Coronary artery (tissue), 2 donors: Measurements from ENCODE around the gene WNT4.

Source experiments
- DNase-seq: peaks from one replicate; pipeline ENCODE4 v3.0.0-alpha.2; 2017; ENCODE audit warnings: low spot score
- H3K27ac ChIP-seq, 2 donors: fragments of 200-600 bp; sonication (generic); one replicate each; pipeline ENCODE4 v1.5.1; 2016 to 2019
- H3K4me3 ChIP-seq: fragments of 200-600 bp; sonication (generic); 2 replicates; pipeline ENCODE4 v1.5.1; 2016; ENCODE audit warnings: mild to moderate bottlenecking, moderate library complexity
- TF ChIP-seq, protein P1 (sequence below): fragments of 200-600 bp; sonication (generic); IDR thresholded peaks from one replicate; pipeline ENCODE4 v1.5.1; 2019; ENCODE audit warnings: antibody characterized with exemption

Gene WNT4

DNA sequence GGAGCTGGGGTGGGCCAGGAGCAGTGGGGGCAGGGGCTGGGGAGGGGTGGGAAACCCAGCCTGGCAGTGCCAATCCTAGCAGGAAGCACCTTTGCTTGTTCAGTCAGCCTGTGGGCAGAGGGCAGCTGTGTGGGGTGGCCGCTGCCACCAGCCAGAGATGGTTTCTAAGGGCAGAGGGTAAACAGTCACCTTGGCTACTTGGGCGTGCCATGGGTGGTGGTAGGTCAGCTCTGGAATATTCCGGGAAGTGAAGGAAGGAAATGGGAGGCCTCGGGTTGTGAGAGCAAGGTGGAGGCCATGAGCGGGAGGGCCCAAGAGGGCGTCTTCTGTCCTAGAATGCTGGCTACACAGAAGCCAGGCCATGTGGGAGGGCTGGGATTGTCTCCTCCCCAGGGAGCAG lies 20.7 kb upstream of the WNT4 start:
- Histone ChIP-seq H3K27ac (no peak overlapping the region), H3K4me3 (no peak overlapping the region)
- no peak for DNase-seq
- TF ChIP-seq, protein P1, sequence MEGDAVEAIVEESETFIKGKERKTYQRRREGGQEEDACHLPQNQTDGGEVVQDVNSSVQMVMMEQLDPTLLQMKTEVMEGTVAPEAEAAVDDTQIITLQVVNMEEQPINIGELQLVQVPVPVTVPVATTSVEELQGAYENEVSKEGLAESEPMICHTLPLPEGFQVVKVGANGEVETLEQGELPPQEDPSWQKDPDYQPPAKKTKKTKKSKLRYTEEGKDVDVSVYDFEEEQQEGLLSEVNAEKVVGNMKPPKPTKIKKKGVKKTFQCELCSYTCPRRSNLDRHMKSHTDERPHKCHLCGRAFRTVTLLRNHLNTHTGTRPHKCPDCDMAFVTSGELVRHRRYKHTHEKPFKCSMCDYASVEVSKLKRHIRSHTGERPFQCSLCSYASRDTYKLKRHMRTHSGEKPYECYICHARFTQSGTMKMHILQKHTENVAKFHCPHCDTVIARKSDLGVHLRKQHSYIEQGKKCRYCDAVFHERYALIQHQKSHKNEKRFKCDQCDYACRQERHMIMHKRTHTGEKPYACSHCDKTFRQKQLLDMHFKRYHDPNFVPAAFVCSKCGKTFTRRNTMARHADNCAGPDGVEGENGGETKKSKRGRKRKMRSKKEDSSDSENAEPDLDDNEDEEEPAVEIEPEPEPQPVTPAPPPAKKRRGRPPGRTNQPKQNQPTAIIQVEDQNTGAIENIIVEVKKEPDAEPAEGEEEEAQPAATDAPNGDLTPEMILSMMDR, result no peak

DNA sequence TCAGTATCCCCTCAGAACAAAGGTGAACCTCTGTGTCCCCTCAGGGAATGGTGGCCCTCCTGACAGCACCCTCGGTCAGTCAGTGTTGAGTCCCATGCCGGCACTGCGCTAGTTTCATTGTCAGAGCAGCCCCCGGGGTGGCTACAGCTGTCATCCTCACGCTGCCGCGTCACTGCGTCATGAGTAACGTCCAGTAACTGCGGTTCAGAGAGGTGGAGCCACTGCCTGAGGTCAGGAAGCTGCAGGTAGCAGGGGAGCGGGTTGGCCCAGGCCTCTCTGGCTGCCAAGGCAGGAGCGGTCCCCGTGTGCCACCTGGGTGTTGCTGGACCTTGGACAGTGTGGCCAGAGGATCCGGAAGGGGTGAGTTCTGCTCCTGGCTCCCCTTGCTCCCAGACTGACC lies 20.2 kb upstream of the WNT4 start:
- H3K27ac ChIP-seq, result no peak overlapping the region
- TF ChIP-seq, protein P1, result no peak
- DNase-seq, result no peak
- no peak overlapping the region for H3K4me3 ChIP-seq

DNA sequence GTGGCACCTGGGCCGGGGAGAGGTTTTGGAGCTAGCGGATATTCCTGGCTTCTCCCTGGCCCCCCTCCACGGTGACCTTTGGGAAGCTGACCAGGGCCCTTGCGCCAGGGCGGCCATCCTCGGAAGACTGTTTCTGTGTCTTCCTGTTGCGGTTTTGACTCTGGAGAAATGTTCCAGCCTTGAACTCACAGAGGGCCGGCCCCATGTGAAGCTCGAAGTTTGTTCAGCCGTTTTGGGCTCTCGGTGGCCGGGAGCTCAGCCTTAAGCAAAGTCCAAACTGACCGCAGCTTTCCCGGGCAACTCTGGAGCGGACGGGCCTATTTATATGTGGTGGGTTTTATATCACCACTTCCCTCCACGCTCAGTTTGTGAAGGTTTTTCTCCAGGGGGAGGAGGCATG lies 17.0 kb upstream of the WNT4 start:
- no peak for DNase-seq
- no peak overlapping the region for H3K27ac ChIP-seq
- TF ChIP-seq, protein P1, result no peak
- no peak overlapping the region for H3K4me3 ChIP-seq

DNA sequence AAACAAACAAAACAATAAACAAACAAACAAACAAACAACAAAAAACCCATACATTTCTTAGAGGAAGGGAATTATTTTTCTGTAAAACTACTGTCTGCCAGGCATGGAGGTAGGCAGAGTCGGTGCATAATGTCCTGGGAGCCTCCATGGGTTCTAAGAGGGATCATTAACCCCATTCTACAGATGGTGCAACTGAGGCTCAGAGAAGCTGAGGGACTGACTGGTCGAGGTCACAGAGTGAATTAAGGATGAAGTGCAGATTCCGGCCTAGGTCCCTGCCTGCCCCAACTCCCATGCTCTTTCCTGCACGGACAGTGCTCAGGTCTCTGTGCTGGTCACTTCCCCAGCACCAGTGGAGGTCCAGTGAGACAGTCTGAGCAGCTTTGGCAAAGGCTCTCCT lies 15.8 kb upstream of the WNT4 start:
- TF ChIP-seq, protein P1, result no peak
- no peak for DNase-seq
- Histone ChIP-seq H3K27ac (no peak overlapping the region), H3K4me3 (no peak overlapping the region)

DNA sequence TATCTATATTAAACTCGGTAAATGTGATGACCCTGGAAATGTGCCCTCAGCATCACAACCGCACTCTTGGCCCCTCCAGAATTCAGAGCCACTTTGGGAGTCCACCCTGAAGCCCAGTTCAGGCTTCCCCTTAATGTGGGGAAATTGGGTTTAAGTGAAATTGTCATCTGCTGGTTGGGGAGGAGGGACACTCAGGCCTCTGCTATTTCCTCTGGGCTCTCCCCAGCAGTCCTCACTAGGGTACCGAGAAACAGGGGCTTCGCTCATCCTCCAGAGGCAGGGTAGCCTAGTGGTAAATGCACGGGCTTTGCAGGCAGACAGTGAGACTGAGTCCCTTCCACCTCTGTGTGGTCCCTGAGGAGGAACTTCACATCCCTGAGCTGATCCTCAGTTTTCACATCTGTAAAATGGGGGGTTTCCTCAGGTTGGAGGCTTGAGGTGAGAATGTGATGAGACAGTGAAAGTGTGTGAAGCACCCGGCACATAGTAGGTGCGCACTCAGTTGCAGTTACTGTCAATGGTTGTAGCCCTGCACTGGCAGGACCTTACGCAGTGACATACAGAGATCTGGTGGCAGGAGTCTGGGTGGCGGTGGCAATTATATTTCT lies 14.6 kb upstream of the WNT4 start:
- H3K4me3 ChIP-seq, result no peak overlapping the region
- no peak overlapping the region for H3K27ac ChIP-seq
- TF ChIP-seq, protein P1, result no peak
- no peak for DNase-seq

DNA sequence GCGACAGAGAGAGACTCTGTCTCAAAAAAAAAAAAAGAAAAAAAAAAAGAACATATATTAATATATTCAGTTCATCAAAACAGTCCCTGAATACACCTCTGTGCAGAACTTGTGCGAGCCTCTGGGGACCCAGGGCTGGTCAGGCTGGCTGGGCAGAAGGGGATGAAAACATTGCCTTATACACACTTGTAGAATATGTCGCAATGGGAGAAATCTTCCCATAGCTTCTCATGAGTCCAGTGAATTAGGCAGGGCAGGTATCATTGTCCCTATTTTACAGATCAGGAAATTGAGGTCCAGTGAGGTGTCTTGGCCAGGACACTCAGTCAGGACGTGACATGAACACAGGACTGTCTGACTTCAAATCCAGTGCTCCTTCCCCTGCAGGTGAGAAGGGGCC lies 12.6 kb upstream of the WNT4 start:
- TF ChIP-seq, protein P1, result no peak
- H3K27ac ChIP-seq, result no peak overlapping the region
- DNase-seq, result no peak
- H3K4me3 ChIP-seq, result no peak overlapping the region

DNA sequence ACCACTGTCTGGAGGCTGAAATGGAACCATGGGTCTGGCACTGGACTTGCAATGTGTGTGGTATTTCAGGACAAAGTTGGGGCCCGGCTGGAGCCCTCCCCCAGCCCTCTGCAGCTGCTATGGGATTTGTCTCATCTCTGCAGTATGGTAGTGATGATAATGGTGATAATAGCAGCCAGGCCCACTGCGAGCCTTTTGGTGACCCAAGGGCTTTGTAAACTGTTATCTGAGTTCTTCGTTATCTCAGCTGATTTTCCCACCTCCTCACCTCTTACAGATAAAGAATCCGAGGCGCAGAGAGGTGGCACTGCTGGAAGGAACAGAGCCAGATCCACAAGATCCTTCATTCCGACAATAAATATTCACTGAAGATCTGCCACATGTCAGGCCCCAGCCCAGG lies 11.7 kb upstream of the WNT4 start:
- TF ChIP-seq, protein P1, result no peak
- H3K4me3 ChIP-seq, result no peak overlapping the region
- H3K27ac ChIP-seq, result no peak overlapping the region
- no peak for DNase-seq
